WTC11 (cell line): ENCODE results near the gene GALT.

Experiments used
- CREB1 ChIP-seq: sonication (generic); formaldehyde crosslinking; IDR thresholded peaks from 2 replicates; pipeline ENCODE4 v1.8.0; 2023; ENCODE audit warnings: mild to moderate bottlenecking, missing genetic modification reagents
- CTCF ChIP-seq: fragments of 200-600 bp; IDR thresholded peaks from 2 replicates; pipeline ENCODE4 v1.8.0; 2022; ENCODE audit warnings: antibody characterized with exemption
- MAX ChIP-seq: sonication (generic); formaldehyde crosslinking; IDR thresholded peaks from 2 replicates; pipeline ENCODE4 v1.8.0; 2022; ENCODE audit warnings: mild to moderate bottlenecking, missing genetic modification reagents
- NFYB ChIP-seq: sonication (generic); formaldehyde crosslinking; conservative IDR thresholded peaks from 2 replicates; pipeline ENCODE4 v1.8.0; 2022; ENCODE audit warnings: low read depth, missing genetic modification reagents
- USF1 ChIP-seq: sonication (generic); formaldehyde crosslinking; IDR thresholded peaks from 2 replicates; pipeline ENCODE4 v1.8.0; 2022; ENCODE audit warnings: mild to moderate bottlenecking, missing genetic modification reagents
- ZNF121 ChIP-seq: sonication (generic); formaldehyde crosslinking; IDR thresholded peaks from 2 replicates; pipeline ENCODE4 v1.8.0; 2023; ENCODE audit warnings: missing genetic modification reagents
- ZNF138 ChIP-seq: sonication (generic); formaldehyde crosslinking; conservative IDR thresholded peaks from 2 replicates; pipeline ENCODE4 v1.8.1; 2022; ENCODE audit warnings: mild to moderate bottlenecking, moderate library complexity, missing genetic modification reagents
- ZNF416 ChIP-seq: fragments of 250-450 bp; sonication (Bioruptor Pico); IDR thresholded peaks from 2 replicates; pipeline ENCODE4 v1.9.0; 2021; ENCODE audit warnings: mild to moderate bottlenecking, inconsistent platforms

GRCh38 chr9:34659592-34660253 lies 13.2 kb downstream of the GALT start:
- TF ChIP-seq CTCF (no peak), ZNF121 (no peak), NFYB (CRISPR knock-in tag) (no peak), ZNF138 (CRISPR knock-in tag) (no peak), ZNF416 (CRISPR knock-in tag) (no peak), USF1 (CRISPR knock-in tag) (no peak), MAX (CRISPR knock-in tag) (no peak), CREB1 (CRISPR knock-in tag) (no peak)
